22Rv1 (cell line): ENCODE measurements around the gene PRSS12.

ENCODE experiments used
- H3K27ac ChIP-seq: fragments of 450-650 bp; 2 replicates; pipeline ENCODE4 v1.5.1; 2017
- CTCF ChIP-seq: fragments of 450-650 bp; IDR thresholded peaks from 2 replicates; pipeline ENCODE4 v1.5.1; 2017; ENCODE audit warnings: mild to moderate bottlenecking
- ZFX ChIP-seq: fragments of 450-650 bp; IDR thresholded peaks from 2 replicates; pipeline ENCODE4 v1.6.1; 2017; ENCODE audit warnings: antibody characterized with exemption, borderline replicate concordance

Gene PRSS12

GRCh38 chr4:118357601-118358000, 4.8 kb upstream of the PRSS12 start:
- TF ChIP-seq ZFX (no peak), CTCF (no peak)
- H3K27ac ChIP-seq = no peak overlapping the region

- no peak for TF ChIP-seq ZFX
- no peak for TF ChIP-seq CTCF
Measured at GRCh38 chr4:118356731-118357130, 3.9 kb upstream of the PRSS12 start.

GRCh38 chr4:118356111-118356510, 3.3 kb upstream of the PRSS12 start:
- H3K27ac ChIP-seq = no peak overlapping the region

More at GRCh38 chr4:118356731-118357130, 3.9 kb upstream of the PRSS12 start:
- no peak overlapping the region for H3K27ac ChIP-seq

GRCh38 chr4:118354913-118355312, 2.1 kb upstream of the PRSS12 start:
- no peak for TF ChIP-seq ZFX
- TF ChIP-seq CTCF = no peak

More at GRCh38 chr4:118356111-118356510, 3.3 kb upstream of the PRSS12 start:
- TF ChIP-seq CTCF = no peak
- TF ChIP-seq ZFX = no peak

GRCh38 chr4:118353534-118354030, 779 bp upstream of the PRSS12 start:
- H3K27ac ChIP-seq = no peak overlapping the region
- TF ChIP-seq CTCF = no peak
- no peak for TF ChIP-seq ZFX

More at GRCh38 chr4:118354913-118355312, 2.1 kb upstream of the PRSS12 start:
- no peak overlapping the region for H3K27ac ChIP-seq

GRCh38 chr4:118351851-118352827, 664 bp downstream of the PRSS12 start:
- H3K27ac ChIP-seq = no peak overlapping the region
- TF ChIP-seq CTCF (no peak), ZFX (no peak)

GRCh38 chr4:118350961-118351360, 1.8 kb downstream of the PRSS12 start:
- no peak overlapping the region for H3K27ac ChIP-seq
- TF ChIP-seq ZFX = no peak
- TF ChIP-seq CTCF = no peak
